HCT116 (cell line): ENCODE measurements around the gene CHD3. TPM values are rescaled to one million over a fixed set of nuclear protein-coding genes. Genes with fewer than 3 reads are reported as not detected.

Experiments
- ATAC-seq: fragments of 200-7000 bp; cut with Tn5 transposase; 2 replicates; pipeline ENCODE4 v1.9.1; 2020; ENCODE audit warnings: mild to moderate bottlenecking, moderate library complexity
- BruUV-seq: library from RNA; stranded (reverse); fragments of 400-500 nt; replicated peaks from 2 replicates; lab custom pipeline; 2021; lab: Mats Ljungman, UMichigan
- CTCF ChIA-PET: fragments of 300-600 bp; sonication (Branson Sonifier 250); formaldehyde crosslinking; loops from one replicate; lab custom pipeline; 2021; ENCODE audit warnings: antibody characterized with exemption; lab: Charles Lee
- POLR2A ChIA-PET: fragments of 300-600, 350-600 bp; sonication (Branson Sonifier 250); formaldehyde crosslinking; loops from one replicate; lab custom pipeline; 2021; ENCODE audit warnings: antibody characterized with exemption; lab: Charles Lee
- RAD21 ChIA-PET, 2 experiments: fragments of 300-600 bp; sonication (Branson Sonifier 250); formaldehyde crosslinking; loops; one replicate each; lab custom pipeline; 2023; ENCODE audit warnings: low total read pairs in 2 of 2; ENCODE audit not compliant: uncharacterized antibody in 2 of 2, unreplicated experiment in 2 of 2, low non-redundant PET in 1 of 2; lab: Charles Lee
- DNase-seq: peaks from one replicate; pipeline ENCODE4 v3.0.0-alpha.2; 2010; ENCODE audit warnings: low read depth, low spot score
- H2AFZ ChIP-seq: fragments of 200-600 bp; shearing (Covaris generic), sonication (generic); 2 replicates; pipeline ENCODE4 v1.6.1; 2017; ENCODE audit warnings: low read depth, mixed run types, mixed read lengths, antibody characterized with exemption, low read length; ENCODE audit not compliant: poor library complexity, severe bottlenecking
- H3K27ac ChIP-seq: 2 replicates; pipeline ENCODE4 v1.5.1; 2012; ENCODE audit warnings: low read depth, low read length
- H3K27me3 ChIP-seq: fragments of 200-600 bp; sonication (generic); 2 replicates; pipeline ENCODE4 v1.6.1; 2016; ENCODE audit warnings: mixed run types, low read length, mixed read lengths; ENCODE audit not compliant: insufficient read depth
- H3K36me3 ChIP-seq, 2 experiments: fragments of 200-500 bp in 1 of 2; fragments of 200-600 bp in 1 of 2; sonication (Bioruptor generic) in 1 of 2; sonication (generic) in 1 of 2; 2 replicates each; pipeline versions ENCODE4 v1.5.1 to v1.6.1; 2014 to 2016; ENCODE audit warnings: low read length in 2 of 2, inconsistent platforms in 1 of 2, mixed read lengths in 1 of 2, mixed run types in 1 of 2; ENCODE audit not compliant: insufficient read depth in 2 of 2, control insufficient read depth in 1 of 2
- H3K4me1 ChIP-seq, 2 experiments: fragments of 200-600 bp in 1 of 2; sonication (generic) in 1 of 2; 2 replicates each; pipeline versions ENCODE4 v1.5.1 to v1.6.1; 2012 to 2017; ENCODE audit warnings: low read length in 2 of 2, inconsistent platforms in 1 of 2, mild to moderate bottlenecking in 1 of 2, mixed read lengths in 1 of 2, mixed run types in 1 of 2, moderate library complexity in 1 of 2; ENCODE audit not compliant: insufficient read depth in 2 of 2, control insufficient read depth in 1 of 2
- H3K4me2 ChIP-seq: fragments of 200-600 bp; sonication (generic); 2 replicates; pipeline ENCODE4 v1.6.1; 2017; ENCODE audit warnings: mixed run types, low read length, mixed read lengths
- H3K4me3 ChIP-seq, 2 experiments: fragments of 200-600 bp in 1 of 2; sonication (generic) in 1 of 2; replicated peaks in 1 of 2; 2 replicates each; pipeline ENCODE4 v1.5.1; 2011 to 2016; ENCODE audit warnings: low read length in 2 of 2, control low read depth in 1 of 2, low read depth in 1 of 2, mild to moderate bottlenecking in 1 of 2, mixed read lengths in 1 of 2, mixed run types in 1 of 2
- H3K79me2 ChIP-seq: fragments of 200-600 bp; sonication (generic); 2 replicates; pipeline ENCODE4 v1.6.1; 2017; ENCODE audit warnings: mild to moderate bottlenecking, mixed run types, low read length, moderate library complexity, mixed read lengths; ENCODE audit not compliant: insufficient read depth
- H3K9ac ChIP-seq: fragments of 200-600 bp; sonication (generic); 2 replicates; pipeline ENCODE4 v1.6.1; 2016; ENCODE audit warnings: low read length, mixed read lengths
- H3K9me2 ChIP-seq: fragments of 200-600 bp; sonication (generic), shearing (Covaris generic); 2 replicates; pipeline ENCODE4 v1.6.1; 2017; ENCODE audit warnings: mixed run types, mild to moderate bottlenecking, moderate library complexity; ENCODE audit not compliant: insufficient read depth
- H3K9me3 ChIP-seq, 2 experiments: fragments of 200-500 bp in 1 of 2; fragments of 200-600 bp in 1 of 2; sonication (Bioruptor generic) in 1 of 2; sonication (generic) in 1 of 2; 2 replicates each; pipeline ENCODE4 v1.6.1; 2014 to 2017; ENCODE audit warnings: low read length in 2 of 2, mixed read lengths in 2 of 2, inconsistent platforms in 1 of 2, low read depth in 1 of 2, mild to moderate bottlenecking in 1 of 2, mixed run types in 1 of 2, moderate library complexity in 1 of 2; ENCODE audit not compliant: control insufficient read depth in 1 of 2, insufficient read depth in 1 of 2
- H4K20me1 ChIP-seq: fragments of 200-600 bp; sonication (generic), shearing (Covaris generic); 2 replicates; pipeline ENCODE4 v1.6.1; 2017; ENCODE audit warnings: mixed run types, mild to moderate bottlenecking, moderate library complexity; ENCODE audit not compliant: insufficient read depth
- CEBPB ChIP-seq: IDR thresholded peaks from 2 replicates; pipeline ENCODE4 v1.6.1; 2012; ENCODE audit warnings: low read depth
- ELF1 ChIP-seq: IDR thresholded peaks from 2 replicates; pipeline ENCODE4 v1.6.1; 2012; ENCODE audit warnings: low read depth, borderline replicate concordance
- EZH2 ChIP-seq: fragments of 200-600 bp; sonication (generic); IDR thresholded peaks from 2 replicates; pipeline ENCODE4 v1.6.1; 2017; ENCODE audit warnings: antibody characterized with exemption, mixed run types
- EZH2phosphoT487 ChIP-seq: fragments of 200-600 bp; IDR thresholded peaks from 2 replicates; pipeline ENCODE4 v1.6.1; 2018; ENCODE audit warnings: antibody characterized with exemption, borderline replicate concordance
- JUND ChIP-seq: IDR thresholded peaks from 2 replicates; pipeline ENCODE4 v1.6.1; 2012
- POLR2A ChIP-seq: IDR thresholded peaks from 2 replicates; pipeline ENCODE4 v1.7.0; 2011; ENCODE audit warnings: borderline replicate concordance; ENCODE audit not compliant: insufficient read depth, insufficient read length; ENCODE audit errors: extremely low read depth
- RAD21 ChIP-seq: IDR thresholded peaks from 2 replicates; pipeline ENCODE4 v1.6.1; 2012; ENCODE audit warnings: low read depth, mild to moderate bottlenecking
- SRF ChIP-seq: IDR thresholded peaks from 2 replicates; pipeline ENCODE4 v1.6.1; 2012; ENCODE audit warnings: low read depth
- intact Hi-C: fragments of 100-400 bp; cut with micrococcal nuclease; formaldehyde crosslinking; loops from 2 replicates; pipeline ENCODE4 v1.10.0; 2022
- total RNA-seq: library from RNA; stranded (reverse); gene quantifications from one replicate; pipeline ENCODE4 v1.2.1, GENCODE V29; 2021; ENCODE audit not compliant: unreplicated experiment
- TF ChIP-seq, protein P1 (sequence below): IDR thresholded peaks from 2 replicates; pipeline ENCODE4 v1.6.1; 2011; ENCODE audit warnings: mild to moderate bottlenecking, low read length, moderate library complexity; ENCODE audit not compliant: insufficient replicate concordance; ENCODE audit errors: extremely low read depth
- TF ChIP-seq, protein P2 (sequence below): IDR thresholded peaks from 2 replicates; pipeline ENCODE4 v1.6.1; 2012; ENCODE audit warnings: low read depth

CHD3 gene
- total RNA-seq, 1 experiment from 2014 or later, result 54.8 TPM

DNA sequence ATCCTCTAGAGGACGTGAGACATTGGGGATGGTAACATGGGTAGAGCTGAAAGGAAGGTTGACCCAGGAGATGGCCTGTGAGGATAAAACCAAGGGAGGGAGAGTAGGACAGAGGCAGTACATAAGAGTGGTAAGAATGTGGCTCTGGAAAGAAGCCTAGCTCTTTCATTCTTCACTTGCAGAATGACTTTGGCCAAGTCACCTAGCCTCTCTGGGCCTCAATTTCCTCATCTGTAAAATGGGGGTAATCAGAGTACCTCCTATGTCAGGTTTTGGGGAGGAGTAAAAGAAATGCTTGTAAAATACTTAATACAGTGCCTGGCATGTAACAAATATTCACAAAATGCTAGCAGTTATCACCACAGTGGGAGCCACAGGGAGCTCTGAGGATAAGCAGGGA lies 47.7 kb upstream of the CHD3 start:
- Histone ChIP-seq H4K20me1 (no peaks in the 10 kb centered on the region), H3K27ac (peak overlapping the region; percentile 97), H3K4me3 (peak overlapping the region; percentile 92 to 94), H3K9ac (peak overlapping the region; percentile 99), H3K4me2 (peak overlapping the region; percentile 99), H3K36me3 (peaks cover 0 to 3% of the 10 kb centered on the region in 2 experiments; a peak in 2 of 4 replicates), H3K79me2 (peaks cover 59% of the 10 kb centered on the region), H2AFZ (no peak overlapping the region), H3K4me1 (peaks cover 41 to 69% of the 10 kb centered on the region in 2 experiments), H3K9me2 (no peaks in the 10 kb centered on the region), H3K27me3 (no peaks in the 10 kb centered on the region), H3K9me3 (no peaks in the 10 kb centered on the region)
- TF ChIP-seq POLR2A (no peak), ELF1 (no peak), EZH2 (no peak), EZH2phosphoT487 (no peak), JUND (no peak), CEBPB (no peak), SRF (no peak), RAD21 (no peak)
- TF ChIP-seq, protein P1, sequence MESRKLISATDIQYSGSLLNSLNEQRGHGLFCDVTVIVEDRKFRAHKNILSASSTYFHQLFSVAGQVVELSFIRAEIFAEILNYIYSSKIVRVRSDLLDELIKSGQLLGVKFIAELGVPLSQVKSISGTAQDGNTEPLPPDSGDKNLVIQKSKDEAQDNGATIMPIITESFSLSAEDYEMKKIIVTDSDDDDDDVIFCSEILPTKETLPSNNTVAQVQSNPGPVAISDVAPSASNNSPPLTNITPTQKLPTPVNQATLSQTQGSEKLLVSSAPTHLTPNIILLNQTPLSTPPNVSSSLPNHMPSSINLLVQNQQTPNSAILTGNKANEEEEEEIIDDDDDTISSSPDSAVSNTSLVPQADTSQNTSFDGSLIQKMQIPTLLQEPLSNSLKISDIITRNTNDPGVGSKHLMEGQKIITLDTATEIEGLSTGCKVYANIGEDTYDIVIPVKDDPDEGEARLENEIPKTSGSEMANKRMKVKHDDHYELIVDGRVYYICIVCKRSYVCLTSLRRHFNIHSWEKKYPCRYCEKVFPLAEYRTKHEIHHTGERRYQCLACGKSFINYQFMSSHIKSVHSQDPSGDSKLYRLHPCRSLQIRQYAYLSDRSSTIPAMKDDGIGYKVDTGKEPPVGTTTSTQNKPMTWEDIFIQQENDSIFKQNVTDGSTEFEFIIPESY, result no peak
- TF ChIP-seq, protein P2, sequence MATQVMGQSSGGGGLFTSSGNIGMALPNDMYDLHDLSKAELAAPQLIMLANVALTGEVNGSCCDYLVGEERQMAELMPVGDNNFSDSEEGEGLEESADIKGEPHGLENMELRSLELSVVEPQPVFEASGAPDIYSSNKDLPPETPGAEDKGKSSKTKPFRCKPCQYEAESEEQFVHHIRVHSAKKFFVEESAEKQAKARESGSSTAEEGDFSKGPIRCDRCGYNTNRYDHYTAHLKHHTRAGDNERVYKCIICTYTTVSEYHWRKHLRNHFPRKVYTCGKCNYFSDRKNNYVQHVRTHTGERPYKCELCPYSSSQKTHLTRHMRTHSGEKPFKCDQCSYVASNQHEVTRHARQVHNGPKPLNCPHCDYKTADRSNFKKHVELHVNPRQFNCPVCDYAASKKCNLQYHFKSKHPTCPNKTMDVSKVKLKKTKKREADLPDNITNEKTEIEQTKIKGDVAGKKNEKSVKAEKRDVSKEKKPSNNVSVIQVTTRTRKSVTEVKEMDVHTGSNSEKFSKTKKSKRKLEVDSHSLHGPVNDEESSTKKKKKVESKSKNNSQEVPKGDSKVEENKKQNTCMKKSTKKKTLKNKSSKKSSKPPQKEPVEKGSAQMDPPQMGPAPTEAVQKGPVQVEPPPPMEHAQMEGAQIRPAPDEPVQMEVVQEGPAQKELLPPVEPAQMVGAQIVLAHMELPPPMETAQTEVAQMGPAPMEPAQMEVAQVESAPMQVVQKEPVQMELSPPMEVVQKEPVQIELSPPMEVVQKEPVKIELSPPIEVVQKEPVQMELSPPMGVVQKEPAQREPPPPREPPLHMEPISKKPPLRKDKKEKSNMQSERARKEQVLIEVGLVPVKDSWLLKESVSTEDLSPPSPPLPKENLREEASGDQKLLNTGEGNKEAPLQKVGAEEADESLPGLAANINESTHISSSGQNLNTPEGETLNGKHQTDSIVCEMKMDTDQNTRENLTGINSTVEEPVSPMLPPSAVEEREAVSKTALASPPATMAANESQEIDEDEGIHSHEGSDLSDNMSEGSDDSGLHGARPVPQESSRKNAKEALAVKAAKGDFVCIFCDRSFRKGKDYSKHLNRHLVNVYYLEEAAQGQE, result no peak
- ChIA-PET RAD21 (no interaction called here), CTCF (interaction anchor here (1.0 kb wide), 2 partner anchors 16 to 148 kb away, joined by 3 read pairs; partner anchors contain the start of gene NAA38), POLR2A (interaction anchor here (1.8 kb wide), 1 partner anchor 16 kb away, joined by 15 read pairs; the partner anchor contains the start of gene NAA38)
- ATAC-seq (no peak), DNase-seq (no peak)
- BruUV-seq, result TSS peak; percentile 51
- intact Hi-C loops, result loop anchor here (5.0 kb wide), 1 partner anchor 99 kb away; no protein-coding TSS in a partner anchor
